Dermis blood vessel endothelial cell (primary cell): ENCODE measurements around the gene SCAI. TPM values are rescaled to one million over a fixed set of nuclear protein-coding genes. Genes with fewer than 3 reads are reported as not detected.
"Not testable (repeated sequence)": the region's sequence is repeated elsewhere in the genome, so short reads cannot be mapped to it uniquely, and the experiment has no call there.

Source experiments
- DNase-seq: peaks from one replicate; pipeline ENCODE4 v3.0.0; 2010
- total RNA-seq: library from RNA; depleted of rRNA; stranded (reverse); fragments of >200 nt; gene quantifications from 2 replicates; pipeline ENCODE4 v1.2.3, GENCODE V29; 2014

The SCAI gene
- total RNA-seq, 1 donor from 2014 or later, result 13.6 TPM

- DNase-seq, result no peak
Observed at GRCh38 chr9:125103021-125103420, 40.3 kb downstream of the SCAI start.

GRCh38 chr9:125100822-125101221 lies 42.5 kb downstream of the SCAI start:
- DNase-seq, result no peak

- DNase-seq, result no peak
Observed at GRCh38 chr9:125099816-125100215, 43.5 kb downstream of the SCAI start.

- no peak for DNase-seq
Observed at GRCh38 chr9:125095821-125096443, 47.4 kb downstream of the SCAI start.

- no peak for DNase-seq
Observed at GRCh38 chr9:125091121-125091520, 52.2 kb downstream of the SCAI start.

- no peak for DNase-seq
Observed at GRCh38 chr9:125089331-125089730, 54.0 kb downstream of the SCAI start.

GRCh38 chr9:125088752-125089151 lies 54.6 kb downstream of the SCAI start:
- DNase-seq, result no peak

GRCh38 chr9:125085703-125086477 lies 57.4 kb downstream of the SCAI start:
- no peak for DNase-seq

GRCh38 chr9:125082197-125082596 lies 61.1 kb downstream of the SCAI start:
- not testable (repeated sequence) for DNase-seq

- DNase-seq, result not testable (repeated sequence)
Observed at GRCh38 chr9:125080797-125081196, 62.5 kb downstream of the SCAI start.

- DNase-seq, result no peak
Observed at GRCh38 chr9:125079931-125080330, 63.4 kb downstream of the SCAI start.

- DNase-seq, result no peak
Observed at GRCh38 chr9:125075997-125076396, 67.3 kb downstream of the SCAI start.

- peak; percentile 67 for DNase-seq
Observed at GRCh38 chr9:125074976-125075375, 68.4 kb downstream of the SCAI start.

- DNase-seq, result peak; percentile 23
Observed at GRCh38 chr9:125066839-125067619, 76.3 kb downstream of the SCAI start.

GRCh38 chr9:125061391-125061790 lies 81.9 kb downstream of the SCAI start:
- no peak for DNase-seq

GRCh38 chr9:125049212-125050049 lies 93.9 kb downstream of the SCAI start:
- no peak for DNase-seq

- DNase-seq, result no peak
Observed at GRCh38 chr9:125043631-125044030, 99.7 kb downstream of the SCAI start.

- no peak for DNase-seq
Observed at GRCh38 chr9:125043148-125043547, 100.2 kb downstream of the SCAI start.

GRCh38 chr9:125038166-125038565 lies 105.2 kb downstream of the SCAI start:
- DNase-seq, result no peak

GRCh38 chr9:125028041-125028440 lies 115.3 kb downstream of the SCAI start:
- DNase-seq, result no peak

GRCh38 chr9:125024917-125025316 lies 118.4 kb downstream of the SCAI start:
- DNase-seq, result no peak

GRCh38 chr9:125021069-125021468 lies 122.3 kb downstream of the SCAI start:
- no peak for DNase-seq

GRCh38 chr9:125015655-125016054 lies 127.7 kb downstream of the SCAI start:
- not testable (repeated sequence) for DNase-seq
